CD4-positive, alpha-beta T cell (primary cell): ENCODE data around the gene PICALM. TPM values are rescaled to one million over a fixed set of nuclear protein-coding genes. Genes with fewer than 3 reads are reported as not detected.

Experiments
- ATAC-seq: fragments of 200-7000 bp; cut with Tn5 transposase; one replicate; pipeline ENCODE4 v1.10.0; 2022; ENCODE audit warnings: mild to moderate bottlenecking; ENCODE audit not compliant: poor library complexity
- CTCF ChIA-PET: fragments of 350-600 bp; sonication (Branson Sonifier 250); formaldehyde crosslinking; loops from one replicate; lab custom pipeline; 2021; ENCODE audit warnings: antibody characterized with exemption, inconsistent platforms; lab: Charles Lee
- POLR2A ChIA-PET: fragments of 350-600 bp; sonication (Branson Sonifier 250); formaldehyde crosslinking; loops from one replicate; lab custom pipeline; 2021; ENCODE audit warnings: antibody characterized with exemption, inconsistent platforms; lab: Charles Lee
- DNase-seq, 14 experiments: peaks; one replicate each; pipeline ENCODE4 v3.0.0-alpha.2; 2013 to 2020; ENCODE audit warnings: mixed read lengths in 2 of 14
- H3K27ac ChIP-seq, 2 donors: one replicate each; pipeline versions ENCODE4 v1.5.1 to v1.7.0; 2013; ENCODE audit warnings: low read length in 2 of 2, low read depth in 1 of 2, mild to moderate bottlenecking in 1 of 2
- H3K27me3 ChIP-seq, 2 experiments: 1 replicate in 1 of 2; 2 replicates in 1 of 2; pipeline versions ENCODE4 v1.6.1 to v1.7.0; 2013; ENCODE audit warnings: low read length in 2 of 2, control low read depth in 1 of 2, mild to moderate bottlenecking in 1 of 2, moderate library complexity in 1 of 2; ENCODE audit not compliant: insufficient read depth in 2 of 2, control insufficient read depth in 1 of 2
- H3K36me3 ChIP-seq: one replicate; pipeline ENCODE4 v1.6.1; 2013; ENCODE audit warnings: low read length, control low read depth; ENCODE audit not compliant: insufficient read depth
- H3K4me1 ChIP-seq: one replicate; pipeline ENCODE4 v1.6.1; 2013; ENCODE audit warnings: low read length, control low read depth; ENCODE audit not compliant: insufficient read depth
- H3K4me3 ChIP-seq: one replicate; pipeline ENCODE4 v1.5.1; 2013; ENCODE audit warnings: mild to moderate bottlenecking, low read length, moderate library complexity
- H3K9me3 ChIP-seq, 2 experiments: 1 replicate in 1 of 2; 2 replicates in 1 of 2; pipeline versions ENCODE4 v1.6.1 to v1.7.0; 2013; ENCODE audit warnings: low read length in 2 of 2, mild to moderate bottlenecking in 2 of 2, control low read depth in 1 of 2, moderate library complexity in 1 of 2; ENCODE audit not compliant: control insufficient read depth in 1 of 2, insufficient read depth in 1 of 2
- H3K27ac Mint-ChIP-seq: one replicate; pipeline ENCODE4 v1.8.0; 2020; ENCODE audit warnings: mixed read lengths
- H3K27me3 Mint-ChIP-seq: one replicate; pipeline ENCODE4 v1.8.0; 2021; ENCODE audit warnings: mixed read lengths
- H3K36me3 Mint-ChIP-seq: one replicate; pipeline ENCODE4 v1.8.0; 2021; ENCODE audit warnings: low read depth, mixed read lengths
- H3K4me1 Mint-ChIP-seq: one replicate; pipeline ENCODE4 v1.8.0; 2021; ENCODE audit warnings: low read depth, mixed read lengths
- H3K4me3 Mint-ChIP-seq: one replicate; pipeline ENCODE4 v1.8.0; 2020; ENCODE audit warnings: mild to moderate bottlenecking, mixed read lengths
- H3K9me3 Mint-ChIP-seq: one replicate; pipeline ENCODE4 v1.8.0; 2020; ENCODE audit warnings: mixed read lengths
- intact Hi-C, 2 experiments: fragments of 100-400 bp; cut with DNase I in 1 of 2; cut with micrococcal nuclease in 1 of 2; formaldehyde crosslinking; loops; one replicate each; pipeline versions ENCODE4 v1.15.1 to v1.9.0; 2023 to 2025; cut with DNase I, micrococcal nuclease
- total RNA-seq, 174 experiments: library from RNA in 2 of 174; stranded (reverse) in 2 of 174; gene quantifications; one replicate each; pipeline ENCODE4 v1.2.3 and lab custom pipeline; 2021 to 2026
- TF ChIP-seq, protein P1 (sequence below): fragments of 200-600 bp; IDR thresholded peaks from one replicate; pipeline ENCODE4 v1.8.0; 2022; ENCODE audit warnings: antibody characterized with exemption, mild to moderate bottlenecking

The PICALM gene
- total RNA-seq, 2 experiments from 2014 or later: 73.3 to 77.3 TPM

DNA sequence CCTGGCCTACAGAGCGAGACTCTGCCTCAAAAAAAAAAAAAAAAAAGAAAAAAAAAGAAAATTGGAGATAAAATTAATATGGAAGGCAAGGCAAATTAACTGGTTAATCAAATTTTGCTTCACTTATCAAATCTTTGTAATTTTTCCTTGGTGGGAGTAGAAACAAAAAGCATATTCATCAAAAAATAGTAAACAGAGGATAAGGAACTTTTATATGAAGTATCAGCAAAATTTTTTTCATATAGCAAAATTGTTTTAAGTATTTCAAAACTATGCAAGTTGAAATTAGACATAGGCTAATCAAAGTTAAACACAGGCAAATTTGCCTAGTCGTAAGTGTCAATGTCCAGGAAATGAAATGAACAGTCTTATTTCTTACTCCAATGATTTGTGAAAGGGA is 33.0 kb downstream of the PICALM start:
- CTCF ChIA-PET: no interaction called here
- Mint-ChIP-seq H3K27ac (peak overlapping the region; percentile 2), H3K4me1 (peaks cover 58% of the 10 kb centered on the region), H3K4me3 (no peak overlapping the region), H3K27me3 (no peaks in the 10 kb centered on the region), H3K36me3 (peaks cover 19% of the 10 kb centered on the region), H3K9me3 (no peaks in the 10 kb centered on the region)
- TF ChIP-seq, protein P1, sequence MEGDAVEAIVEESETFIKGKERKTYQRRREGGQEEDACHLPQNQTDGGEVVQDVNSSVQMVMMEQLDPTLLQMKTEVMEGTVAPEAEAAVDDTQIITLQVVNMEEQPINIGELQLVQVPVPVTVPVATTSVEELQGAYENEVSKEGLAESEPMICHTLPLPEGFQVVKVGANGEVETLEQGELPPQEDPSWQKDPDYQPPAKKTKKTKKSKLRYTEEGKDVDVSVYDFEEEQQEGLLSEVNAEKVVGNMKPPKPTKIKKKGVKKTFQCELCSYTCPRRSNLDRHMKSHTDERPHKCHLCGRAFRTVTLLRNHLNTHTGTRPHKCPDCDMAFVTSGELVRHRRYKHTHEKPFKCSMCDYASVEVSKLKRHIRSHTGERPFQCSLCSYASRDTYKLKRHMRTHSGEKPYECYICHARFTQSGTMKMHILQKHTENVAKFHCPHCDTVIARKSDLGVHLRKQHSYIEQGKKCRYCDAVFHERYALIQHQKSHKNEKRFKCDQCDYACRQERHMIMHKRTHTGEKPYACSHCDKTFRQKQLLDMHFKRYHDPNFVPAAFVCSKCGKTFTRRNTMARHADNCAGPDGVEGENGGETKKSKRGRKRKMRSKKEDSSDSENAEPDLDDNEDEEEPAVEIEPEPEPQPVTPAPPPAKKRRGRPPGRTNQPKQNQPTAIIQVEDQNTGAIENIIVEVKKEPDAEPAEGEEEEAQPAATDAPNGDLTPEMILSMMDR: no peak
- intact Hi-C loops: no loop called here
- ATAC-seq: no peak
- H3K27me3 ChIP-seq: no peaks in the 10 kb centered on the region
- peaks cover 4% of the 10 kb centered on the region for H3K4me1 ChIP-seq
- H3K27ac ChIP-seq: no peak overlapping the region
- peaks cover 4% of the 10 kb centered on the region for H3K36me3 ChIP-seq
- H3K4me3 ChIP-seq: no peak overlapping the region
- no peaks in the 10 kb centered on the region for H3K9me3 ChIP-seq
- DNase-seq: no peak
- POLR2A ChIA-PET: no interaction called here

DNA sequence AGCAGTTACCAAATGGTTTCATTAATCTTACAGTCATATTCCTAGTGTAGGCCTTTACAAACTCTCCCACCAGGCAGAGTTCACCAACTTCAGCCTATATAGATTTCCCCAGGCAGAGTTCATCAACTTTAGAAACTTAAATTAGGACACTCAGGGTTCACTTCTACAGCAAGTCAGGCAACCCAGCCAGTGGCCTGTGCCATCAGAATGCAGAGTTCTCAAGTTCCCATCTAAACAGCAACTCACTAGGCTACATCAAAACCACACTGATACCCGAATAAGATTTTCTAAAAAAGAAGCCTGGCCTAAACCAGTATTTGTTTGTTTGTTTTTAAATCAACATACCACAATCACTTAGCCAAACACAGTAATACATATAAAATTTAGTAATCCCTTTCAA is 33.7 kb downstream of the PICALM start:
- Mint-ChIP-seq H3K4me1 (peaks cover 57% of the 10 kb centered on the region), H3K36me3 (peaks cover 26% of the 10 kb centered on the region), H3K27me3 (no peaks in the 10 kb centered on the region), H3K4me3 (no peak overlapping the region), H3K9me3 (no peaks in the 10 kb centered on the region), H3K27ac (no peak overlapping the region)
- CTCF ChIA-PET: no interaction called here
- TF ChIP-seq, protein P1: no peak
- H3K27me3 ChIP-seq: no peaks in the 10 kb centered on the region
- intact Hi-C loops: no loop called here
- H3K4me3 ChIP-seq: no peak overlapping the region
- H3K36me3 ChIP-seq: peaks cover 11% of the 10 kb centered on the region
- ATAC-seq (no peak), DNase-seq (no peak)
- POLR2A ChIA-PET: no interaction called here
- no peak overlapping the region for H3K27ac ChIP-seq
- peaks cover 4% of the 10 kb centered on the region for H3K4me1 ChIP-seq
- H3K9me3 ChIP-seq: no peaks in the 10 kb centered on the region

DNA sequence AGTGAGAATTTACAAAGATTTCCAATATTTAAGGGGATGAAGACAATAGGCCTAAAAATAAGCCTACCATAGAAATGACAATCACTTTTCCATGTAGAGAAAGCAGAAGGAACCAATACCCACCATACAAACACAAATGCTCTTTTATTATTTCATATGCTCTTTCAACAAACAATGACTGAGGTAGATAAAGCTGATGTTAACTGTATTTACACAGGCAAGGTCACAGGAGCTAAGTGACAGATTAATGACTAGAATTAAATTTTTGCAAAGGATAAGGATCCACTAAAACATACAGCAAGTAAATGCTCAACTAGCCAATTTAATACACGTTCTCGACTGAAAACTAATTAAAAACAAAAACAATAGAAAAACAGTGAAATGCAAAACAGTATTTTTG is 34.2 kb downstream of the PICALM start:
- no peak for ATAC-seq
- H3K36me3 ChIP-seq: peaks cover 14% of the 10 kb centered on the region
- H3K9me3 ChIP-seq: no peaks in the 10 kb centered on the region
- TF ChIP-seq, protein P1: no peak
- POLR2A ChIA-PET: no interaction called here
- Mint-ChIP-seq H3K27me3 (no peaks in the 10 kb centered on the region), H3K9me3 (no peaks in the 10 kb centered on the region), H3K36me3 (peaks cover 29% of the 10 kb centered on the region), H3K27ac (no peak overlapping the region), H3K4me1 (peaks cover 57% of the 10 kb centered on the region), H3K4me3 (no peak overlapping the region)
- no peak for DNase-seq
- H3K4me3 ChIP-seq: no peak overlapping the region
- peaks cover 4% of the 10 kb centered on the region for H3K4me1 ChIP-seq
- H3K27me3 ChIP-seq: no peaks in the 10 kb centered on the region
- no peak overlapping the region for H3K27ac ChIP-seq
- intact Hi-C loops: no loop called here
- CTCF ChIA-PET: no interaction called here
